SH-SY5Y (cell line): ENCODE data around the gene RAPGEF1.

Experiments
- GATA2 ChIP-seq: IDR thresholded peaks from 2 replicates; pipeline ENCODE4 v1.6.1; 2011; ENCODE audit warnings: mild to moderate bottlenecking, low read depth, low read length
- GATA3 ChIP-seq: IDR thresholded peaks from 2 replicates; pipeline ENCODE4 v1.6.1; 2011; ENCODE audit warnings: low read depth, mild to moderate bottlenecking, low read length, moderate library complexity

- TF ChIP-seq GATA2 (no peak), GATA3 (no peak)
Observed at GRCh38 chr9:131776036-131776435, 36.2 kb upstream of the RAPGEF1 start.
